Keratinocyte (primary cell): Measurements from ENCODE around the gene SIMC1.

Experiments
- CTCF ChIP-seq, 3 experiments: IDR thresholded peaks in 1 of 3; conservative IDR thresholded peaks in 1 of 3; optimal IDR thresholded peaks in 1 of 3; 2 replicates in 2 of 3; 3 replicates in 1 of 3; pipeline versions ENCODE3 to v1.5.1; 2011; ENCODE audit warnings: low read length in 3 of 3, mild to moderate bottlenecking in 3 of 3, moderate library complexity in 2 of 3, control low read depth in 1 of 3, inconsistent platforms in 1 of 3; ENCODE audit not compliant: insufficient read depth in 2 of 3; ENCODE audit errors: extremely low read depth in 1 of 3
- EZH2 ChIP-seq: IDR thresholded peaks from one replicate; pipeline ENCODE4 v1.6.1; 2012; ENCODE audit warnings: inconsistent platforms, mild to moderate bottlenecking, low read length, moderate library complexity

DNA sequence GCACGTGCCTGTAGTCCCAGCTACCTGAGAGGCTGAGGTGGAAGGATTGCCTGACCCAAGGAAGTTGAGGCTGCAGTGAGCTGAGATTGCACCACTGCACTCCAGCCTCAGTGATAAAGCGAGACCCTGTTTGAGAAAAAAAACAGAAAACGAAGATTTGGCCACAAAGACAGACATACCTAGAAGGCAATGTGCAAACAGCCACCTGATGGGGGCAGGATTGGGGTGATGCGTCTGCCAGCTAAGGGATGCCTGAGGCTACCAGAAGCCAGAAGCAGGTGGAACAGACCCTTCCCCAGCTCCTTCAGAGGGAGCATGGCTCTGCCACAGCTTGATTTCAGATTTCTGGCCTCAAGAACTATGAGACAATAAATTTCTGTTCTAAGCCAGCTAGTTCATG lies 153.3 kb downstream of the SIMC1 start:
- TF ChIP-seq CTCF (optimal IDR thresholded peaks at IDR 0.05 in 1 of 3, IDR thresholded peaks at IDR 0.05 in 1 of 3, conservative IDR thresholded peaks at IDR 0.05 in 1 of 3; ENCODE audit: extremely low read depth in 1 of 3, insufficient read depth in 2 of 3, low read length in 3 of 3) (no peak), EZH2 (no peak)
